Neural progenitor cell (in vitro differentiated cells): ENCODE results near the gene ADI1. TPM values are rescaled to one million over a fixed set of nuclear protein-coding genes. Genes with fewer than 3 reads are reported as not detected.
"Not testable (repeated sequence)": the region's sequence is repeated elsewhere in the genome, so short reads cannot be mapped to it uniquely, and the experiment has no call there.

Experiments
- DNase-seq: peaks from one replicate; pipeline ENCODE4 v3.0.0-alpha.2; 2016; ENCODE audit warnings: low spot score
- H2AFZ ChIP-seq: fragments of 200-600 bp; sonication (generic); replicated peaks from 2 replicates; pipeline ENCODE4 v1.6.1; 2016; ENCODE audit warnings: antibody characterized with exemption
- H3F3A ChIP-seq: fragments of 200-600 bp; sonication (generic); 2 replicates; pipeline ENCODE4 v1.6.1; 2016; ENCODE audit warnings: antibody characterized with exemption, low read depth
- H3K27ac ChIP-seq: fragments of 200-600 bp; sonication (generic); 2 replicates; pipeline ENCODE4 v1.5.1; 2016; ENCODE audit warnings: mild to moderate bottlenecking
- H3K27me3 ChIP-seq: fragments of 200-600 bp; sonication (generic); 2 replicates; pipeline ENCODE4 v1.6.1; 2016; ENCODE audit warnings: mild to moderate bottlenecking, moderate library complexity
- H3K36me3 ChIP-seq: fragments of 200-600 bp; sonication (generic); 2 replicates; pipeline ENCODE4 v1.5.1; 2016
- H3K4me1 ChIP-seq: fragments of 200-600 bp; sonication (generic); 2 replicates; pipeline ENCODE4 v1.6.1; 2016; ENCODE audit warnings: mixed run types
- H3K4me2 ChIP-seq: fragments of 200-600 bp; sonication (generic); 2 replicates; pipeline ENCODE4 v1.6.1; 2016
- H3K4me3 ChIP-seq: fragments of 200-600 bp; sonication (generic); 2 replicates; pipeline ENCODE4 v1.5.1; 2016
- H3K79me2 ChIP-seq: fragments of 200-600 bp; sonication (generic); 2 replicates; pipeline ENCODE4 v1.6.1; 2016; ENCODE audit warnings: low read depth
- H3K9ac ChIP-seq: fragments of 200-600 bp; sonication (generic); 2 replicates; pipeline ENCODE4 v1.6.1; 2016
- H3K9me3 ChIP-seq: fragments of 200-600 bp; sonication (generic); 2 replicates; pipeline ENCODE4 v1.5.1; 2016; ENCODE audit warnings: low read depth
- H4K20me1 ChIP-seq: fragments of 200-600 bp; sonication (generic); 2 replicates; pipeline ENCODE4 v1.6.1; 2016; ENCODE audit warnings: low read depth
- H3K27ac Mint-ChIP-seq: 3 replicates; pipeline ENCODE4 v1.8.0; 2021; ENCODE audit warnings: mixed read lengths
- H3K27me3 Mint-ChIP-seq: 2 replicates; pipeline ENCODE4 v1.8.0; 2022; ENCODE audit warnings: low read depth, mild to moderate bottlenecking, inconsistent platforms, moderate library complexity, mixed read lengths; ENCODE audit not compliant: insufficient read depth
- H3K36me3 Mint-ChIP-seq: 3 replicates; pipeline ENCODE4 v1.8.0; 2021; ENCODE audit warnings: mixed read lengths
- H3K4me1 Mint-ChIP-seq: 3 replicates; pipeline ENCODE4 v1.8.0; 2021; ENCODE audit warnings: mixed read lengths
- H3K4me3 Mint-ChIP-seq: 3 replicates; pipeline ENCODE4 v1.8.0; 2021; ENCODE audit warnings: mild to moderate bottlenecking, moderate library complexity, mixed read lengths
- H3K9me3 Mint-ChIP-seq: 3 replicates; pipeline ENCODE4 v1.8.0; 2020; ENCODE audit warnings: mixed read lengths
- EZH2 ChIP-seq: fragments of 200-600 bp; sonication (generic); IDR thresholded peaks from 2 replicates; pipeline ENCODE4 v1.6.1; 2017; ENCODE audit warnings: antibody characterized with exemption, mild to moderate bottlenecking, moderate library complexity
- EZH2phosphoT487 ChIP-seq: fragments of 200-600 bp; sonication (generic); IDR thresholded peaks from 2 replicates; pipeline ENCODE4 v1.6.1; 2017; ENCODE audit warnings: antibody characterized with exemption
- total RNA-seq: library from RNA; depleted of rRNA; stranded (reverse); fragments of >200 nt; gene quantifications from 2 replicates; pipeline ENCODE4 v1.2.3, GENCODE V29; 2015; ENCODE audit warnings: low replicate concordance
- TF ChIP-seq, protein P1 (sequence below): fragments of 200-600 bp; sonication (generic); IDR thresholded peaks from 2 replicates; pipeline ENCODE4 v1.5.1; 2017; ENCODE audit warnings: antibody characterized with exemption, mild to moderate bottlenecking

Gene ADI1
- total RNA-seq, 1 donor from 2014 or later, result 29.3 TPM

DNA sequence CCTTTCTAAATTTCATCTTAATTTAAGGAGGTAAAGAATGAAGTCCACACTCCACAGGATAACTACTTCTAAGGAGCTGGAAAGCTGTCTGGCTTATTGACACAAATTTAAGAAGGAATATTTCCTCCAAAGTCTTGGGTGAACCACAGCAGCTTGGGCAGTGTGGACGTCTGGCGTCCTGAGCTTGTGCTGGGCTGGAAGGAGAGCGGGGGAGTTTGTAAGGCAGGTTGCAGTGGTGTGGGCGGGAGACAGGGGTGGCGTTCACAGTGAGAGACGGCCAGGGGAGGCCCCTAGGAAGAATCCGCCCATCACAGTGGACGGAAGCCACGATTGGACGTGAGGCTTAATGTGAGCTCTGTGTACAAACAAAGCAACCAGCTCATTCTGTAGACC lies 25.7 kb downstream of the ADI1 start:
- no peak overlapping the region for H3K4me3 Mint-ChIP-seq
- H3K9me3 Mint-ChIP-seq, result no peaks in the 10 kb centered on the region
- Histone ChIP-seq H3K79me2 (no peaks in the 10 kb centered on the region), H3K36me3 (no peaks in the 10 kb centered on the region), H2AFZ (peak overlapping the region; percentile 63), H3F3A (peaks cover 6% of the 10 kb centered on the region), H3K27ac (no peak overlapping the region), H3K9me3 (no peaks in the 10 kb centered on the region), H3K4me3 (no peak overlapping the region), H3K4me2 (no peak overlapping the region), H4K20me1 (no peaks in the 10 kb centered on the region), H3K9ac (no peak overlapping the region), H3K4me1 (peaks cover 9% of the 10 kb centered on the region), H3K27me3 (no peaks in the 10 kb centered on the region)
- peak; percentile 57 for DNase-seq
- TF ChIP-seq, protein P1, sequence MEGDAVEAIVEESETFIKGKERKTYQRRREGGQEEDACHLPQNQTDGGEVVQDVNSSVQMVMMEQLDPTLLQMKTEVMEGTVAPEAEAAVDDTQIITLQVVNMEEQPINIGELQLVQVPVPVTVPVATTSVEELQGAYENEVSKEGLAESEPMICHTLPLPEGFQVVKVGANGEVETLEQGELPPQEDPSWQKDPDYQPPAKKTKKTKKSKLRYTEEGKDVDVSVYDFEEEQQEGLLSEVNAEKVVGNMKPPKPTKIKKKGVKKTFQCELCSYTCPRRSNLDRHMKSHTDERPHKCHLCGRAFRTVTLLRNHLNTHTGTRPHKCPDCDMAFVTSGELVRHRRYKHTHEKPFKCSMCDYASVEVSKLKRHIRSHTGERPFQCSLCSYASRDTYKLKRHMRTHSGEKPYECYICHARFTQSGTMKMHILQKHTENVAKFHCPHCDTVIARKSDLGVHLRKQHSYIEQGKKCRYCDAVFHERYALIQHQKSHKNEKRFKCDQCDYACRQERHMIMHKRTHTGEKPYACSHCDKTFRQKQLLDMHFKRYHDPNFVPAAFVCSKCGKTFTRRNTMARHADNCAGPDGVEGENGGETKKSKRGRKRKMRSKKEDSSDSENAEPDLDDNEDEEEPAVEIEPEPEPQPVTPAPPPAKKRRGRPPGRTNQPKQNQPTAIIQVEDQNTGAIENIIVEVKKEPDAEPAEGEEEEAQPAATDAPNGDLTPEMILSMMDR, result no peak
- TF ChIP-seq EZH2phosphoT487, result no peak
- TF ChIP-seq EZH2, result no peak
- H3K4me1 Mint-ChIP-seq, result peaks cover 43% of the 10 kb centered on the region
- H3K27me3 Mint-ChIP-seq, result peaks cover 3% of the 10 kb centered on the region
- no peak overlapping the region for H3K27ac Mint-ChIP-seq
- peaks cover 14% of the 10 kb centered on the region for H3K36me3 Mint-ChIP-seq

GRCh38 chr2:3492951-3493614 lies 26.2 kb downstream of the ADI1 start:
- Histone ChIP-seq H3K9ac (no peak overlapping the region), H3K79me2 (no peaks in the 10 kb centered on the region), H3K27ac (no peak overlapping the region), H3K4me3 (no peak overlapping the region), H3K4me2 (no peak overlapping the region), H4K20me1 (no peaks in the 10 kb centered on the region), H3K36me3 (no peaks in the 10 kb centered on the region), H3F3A (peaks cover 6% of the 10 kb centered on the region), H3K27me3 (no peaks in the 10 kb centered on the region), H2AFZ (no peak overlapping the region), H3K9me3 (no peaks in the 10 kb centered on the region), H3K4me1 (peaks cover 9% of the 10 kb centered on the region)
- TF ChIP-seq, protein P1, result no peak
- TF ChIP-seq EZH2 (no peak), EZH2phosphoT487 (no peak)
- Mint-ChIP-seq H3K27me3 (peaks cover 3% of the 10 kb centered on the region), H3K9me3 (peaks cover 3% of the 10 kb centered on the region), H3K36me3 (peaks cover 10% of the 10 kb centered on the region), H3K4me1 (peaks cover 47% of the 10 kb centered on the region), H3K4me3 (no peak overlapping the region), H3K27ac (no peak overlapping the region)
- no peak for DNase-seq

GRCh38 chr2:3492475-3492787 lies 26.9 kb downstream of the ADI1 start:
- not testable (repeated sequence) for H3K9ac ChIP-seq, H3K9me3 Mint-ChIP-seq, H3K4me3 ChIP-seq, H3K27ac ChIP-seq, H3K79me2 ChIP-seq, H3K4me1 ChIP-seq, H4K20me1 ChIP-seq, DNase-seq, H3K27me3 Mint-ChIP-seq, H3K27me3 ChIP-seq, H3K36me3 ChIP-seq, H3K4me2 ChIP-seq, H3F3A ChIP-seq, H2AFZ ChIP-seq, H3K9me3 ChIP-seq, H3K27ac Mint-ChIP-seq, H3K4me3 Mint-ChIP-seq
- Mint-ChIP-seq H3K36me3 (peaks cover 10% of the 10 kb centered on the region), H3K4me1 (peaks cover 47% of the 10 kb centered on the region)

DNA sequence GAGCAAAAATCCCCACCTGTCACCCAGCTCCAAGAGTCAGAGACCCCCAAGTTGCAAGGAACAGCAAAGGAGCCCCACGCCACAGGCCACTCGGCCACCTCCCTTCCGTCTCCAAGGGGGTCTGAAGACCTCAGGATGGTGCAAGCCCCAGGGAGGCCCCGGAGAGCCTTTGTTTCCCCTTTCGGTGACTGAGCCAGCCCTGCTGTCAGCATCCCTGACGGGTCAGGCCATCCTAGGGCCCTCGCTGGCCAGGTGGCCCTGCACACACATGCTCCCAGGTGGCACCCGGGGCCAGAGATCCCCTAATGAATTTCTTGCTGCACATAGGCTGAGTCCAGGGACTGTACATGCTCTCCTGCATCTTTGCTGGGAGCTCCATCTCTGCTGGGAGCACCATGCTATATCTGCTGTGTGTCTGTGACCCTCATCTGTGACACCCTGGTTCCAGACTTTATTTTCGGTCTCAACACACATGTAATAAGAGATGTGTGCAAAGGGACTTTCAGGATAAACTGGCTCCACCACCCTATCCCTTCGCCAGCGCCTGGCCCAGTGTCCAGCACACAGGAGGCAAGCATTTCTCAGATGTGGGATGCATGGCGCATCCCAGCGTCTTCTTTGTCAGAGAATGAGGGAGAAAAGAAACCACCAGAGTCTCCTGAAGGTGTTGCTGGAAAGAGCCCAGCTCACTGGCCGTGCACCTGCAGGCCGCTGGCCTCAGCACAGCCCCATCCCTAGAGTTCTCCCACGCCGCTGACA lies 27.4 kb downstream of the ADI1 start:
- no peak for DNase-seq
- TF ChIP-seq, protein P1, result no peak
- TF ChIP-seq EZH2, result no peak
- TF ChIP-seq EZH2phosphoT487, result no peak
- Histone ChIP-seq H3K4me1 (peaks cover 9% of the 10 kb centered on the region), H3F3A (peaks cover 6% of the 10 kb centered on the region), H3K9ac (no peak overlapping the region), H4K20me1 (no peaks in the 10 kb centered on the region), H3K9me3 (no peaks in the 10 kb centered on the region), H3K27ac (no peak overlapping the region), H3K36me3 (no peaks in the 10 kb centered on the region), H3K4me3 (no peak overlapping the region), H3K27me3 (no peaks in the 10 kb centered on the region), H2AFZ (no peak overlapping the region), H3K79me2 (no peaks in the 10 kb centered on the region), H3K4me2 (no peak overlapping the region)
- Mint-ChIP-seq H3K9me3 (peaks cover 3% of the 10 kb centered on the region), H3K27ac (peak overlapping the region; percentile 42), H3K4me3 (no peak overlapping the region), H3K36me3 (peaks cover 9% of the 10 kb centered on the region), H3K4me1 (peaks cover 47% of the 10 kb centered on the region), H3K27me3 (peaks cover 5% of the 10 kb centered on the region)
